GM23338 (cell line): Measurements from ENCODE around the gene OR51I2. TPM values are rescaled to one million over a fixed set of nuclear protein-coding genes. Genes with fewer than 3 reads are reported as not detected.

Source experiments
- ATAC-seq: fragments of 200-7000 bp; cut with Tn5 transposase; 3 replicates; pipeline ENCODE4 v1.9.1; 2020
- DNase-seq: peaks from one replicate; pipeline ENCODE4 v3.0.0-alpha.2; 2015; ENCODE audit warnings: low spot score
- H2AFZ ChIP-seq: fragments of 200-600 bp; sonication (generic); 2 replicates; pipeline ENCODE4 v1.8.0; 2016; ENCODE audit warnings: antibody characterized with exemption, mild to moderate bottlenecking, moderate library complexity
- H3F3A ChIP-seq: fragments of 200-600 bp; sonication (generic); replicated peaks from 2 replicates; pipeline ENCODE4 v1.8.0; 2017; ENCODE audit warnings: antibody characterized with exemption, mixed run types, low read depth
- H3K27ac ChIP-seq: fragments of 200-600 bp; sonication (generic); 2 replicates; pipeline ENCODE4 v1.6.1; 2016; ENCODE audit warnings: low read depth
- H3K27me3 ChIP-seq: fragments of 200-600 bp; sonication (generic); 2 replicates; pipeline ENCODE4 v1.8.0; 2016; ENCODE audit warnings: mild to moderate bottlenecking, mixed run types, moderate library complexity; ENCODE audit not compliant: insufficient read depth
- H3K36me3 ChIP-seq: fragments of 200-600 bp; sonication (generic); 2 replicates; pipeline ENCODE4 v1.8.0; 2016; ENCODE audit warnings: mild to moderate bottlenecking; ENCODE audit not compliant: insufficient read depth
- H3K4me1 ChIP-seq: fragments of 200-600 bp; sonication (generic); 2 replicates; pipeline ENCODE4 v1.8.0; 2016; ENCODE audit warnings: mild to moderate bottlenecking, moderate library complexity; ENCODE audit not compliant: insufficient read depth
- H3K4me2 ChIP-seq: fragments of 200-600 bp; sonication (generic); 2 replicates; pipeline ENCODE4 v1.7.1; 2017; ENCODE audit warnings: mixed run types
- H3K4me3 ChIP-seq: fragments of 200-600 bp; sonication (generic); 2 replicates; pipeline ENCODE4 v1.6.1; 2016; ENCODE audit warnings: mixed run types
- H3K79me2 ChIP-seq: fragments of 200-600 bp; sonication (generic); replicated peaks from 2 replicates; pipeline ENCODE4 v1.8.0; 2017; ENCODE audit warnings: mild to moderate bottlenecking; ENCODE audit not compliant: insufficient read depth
- H3K9me2 ChIP-seq: fragments of 200-600 bp; sonication (generic); 2 replicates; pipeline ENCODE4 v1.8.0; 2017; ENCODE audit not compliant: insufficient read depth
- H4K20me1 ChIP-seq: fragments of 200-600 bp; sonication (generic); replicated peaks from 2 replicates; pipeline ENCODE4 v1.8.0; 2017; ENCODE audit warnings: mild to moderate bottlenecking; ENCODE audit not compliant: insufficient read depth
- H3K27ac Mint-ChIP-seq: 2 replicates; pipeline ENCODE4 v1.8.0; 2020; ENCODE audit warnings: inconsistent platforms, mild to moderate bottlenecking, moderate library complexity, mixed read lengths
- H3K27me3 Mint-ChIP-seq: 3 replicates; pipeline ENCODE4 v1.8.0; 2022; ENCODE audit warnings: low read depth, mild to moderate bottlenecking, moderate library complexity, mixed read lengths, inconsistent platforms; ENCODE audit not compliant: insufficient read depth, poor library complexity
- H3K36me3 Mint-ChIP-seq: 3 replicates; pipeline ENCODE4 v1.8.0; 2021; ENCODE audit warnings: low read depth, mild to moderate bottlenecking, inconsistent platforms, moderate library complexity, mixed read lengths
- H3K4me1 Mint-ChIP-seq: 3 replicates; pipeline ENCODE4 v1.8.0; 2020; ENCODE audit warnings: mild to moderate bottlenecking, inconsistent platforms, mixed read lengths
- H3K4me3 Mint-ChIP-seq: 3 replicates; pipeline ENCODE4 v1.8.0; 2021; ENCODE audit warnings: moderate library complexity, mild to moderate bottlenecking, inconsistent platforms, mixed read lengths
- H3K9me3 Mint-ChIP-seq: 3 replicates; pipeline ENCODE4 v1.8.0; 2020; ENCODE audit warnings: moderate library complexity, mild to moderate bottlenecking, inconsistent platforms, mixed read lengths
- CREB1 ChIP-seq: fragments of 250-450 bp; sonication (Bioruptor Pico); IDR thresholded peaks from 2 replicates; pipeline ENCODE4 v1.5.0; 2020; ENCODE audit warnings: low read depth, mild to moderate bottlenecking, moderate library complexity
- CTCF ChIP-seq, 2 experiments: fragments of 200-600 bp in 1 of 2; sonication (generic) in 1 of 2; conservative IDR thresholded peaks; 2 replicates each; pipeline versions ENCODE4 v1.5.1 to v1.6.1; 2016 to 2017; ENCODE audit warnings: antibody characterized with exemption in 2 of 2, low read depth in 2 of 2, mild to moderate bottlenecking in 2 of 2, moderate library complexity in 1 of 2
- ETS1 ChIP-seq: IDR thresholded peaks from 2 replicates; pipeline ENCODE4 v1.6.1; 2016; ENCODE audit warnings: antibody characterized with exemption
- EZH2 ChIP-seq: fragments of 200-600 bp; sonication (generic); IDR thresholded peaks from one replicate; pipeline ENCODE4 v1.8.0; 2017; ENCODE audit warnings: antibody characterized with exemption, mild to moderate bottlenecking, low read depth; ENCODE audit not compliant: unreplicated experiment
- EZH2phosphoT487 ChIP-seq: fragments of 200-600 bp; sonication (generic); IDR thresholded peaks from one replicate; pipeline ENCODE4 v1.8.1; 2018; ENCODE audit warnings: antibody characterized with exemption; ENCODE audit not compliant: unreplicated experiment
- JUNB ChIP-seq: IDR thresholded peaks from one replicate; pipeline ENCODE4 v1.6.1; 2016; ENCODE audit warnings: antibody characterized with exemption; ENCODE audit not compliant: unreplicated experiment
- NANOG ChIP-seq: IDR thresholded peaks from 2 replicates; pipeline ENCODE4 v1.6.1; 2016; ENCODE audit warnings: antibody characterized with exemption, borderline replicate concordance
- POLR2AphosphoS5 ChIP-seq: IDR thresholded peaks from 2 replicates; pipeline ENCODE4 v1.6.1; 2016; ENCODE audit warnings: antibody characterized with exemption, low read depth
- REST ChIP-seq: IDR thresholded peaks from one replicate; pipeline ENCODE4 v1.6.1; 2018; ENCODE audit warnings: antibody characterized with exemption; ENCODE audit not compliant: unreplicated experiment
- STAT1 ChIP-seq: IDR thresholded peaks from one replicate; pipeline ENCODE4 v1.6.1; 2016; ENCODE audit warnings: antibody characterized with exemption; ENCODE audit not compliant: unreplicated experiment
- ZNF114 ChIP-seq: fragments of 250-450 bp; sonication (Bioruptor Pico); IDR thresholded peaks from 2 replicates; pipeline ENCODE4 v1.5.0; 2020; ENCODE audit warnings: mild to moderate bottlenecking, moderate library complexity
- ZNF462 ChIP-seq: fragments of 250-450 bp; sonication (Bioruptor Pico); IDR thresholded peaks from 2 replicates; pipeline ENCODE4 v1.5.0; 2020; ENCODE audit warnings: mild to moderate bottlenecking, moderate library complexity
- long read RNA-seq: library from polyadenylated mRNA; unstranded; transcript quantifications from one replicate; pipeline ENCODE4 v2.0.0, GENCODE V29; 2020; ENCODE audit not compliant: unreplicated experiment
- polyA plus RNA-seq: library from polyadenylated mRNA; unstranded; fragments of >200 nt; fragmentation: Nextera tagmentation; extraction: Ambion mirVana; gene quantifications from 2 replicates; pipeline ENCODE4 v1.2.1, GENCODE V29; 2016
- total RNA-seq: library from RNA; depleted of rRNA; stranded (reverse); fragments of >200 nt; shearing (Covaris generic); gene quantifications from 2 replicates; pipeline ENCODE4 v1.2.3, GENCODE V29; 2014; rRNA removed

OR51I2 gene
- total RNA-seq = not detected in 2 replicates
- polyA plus RNA-seq = not detected in 2 replicates
- long read RNA-seq = 0 reads

- H3K4me3 Mint-ChIP-seq = no peak within 1 kb of the TSS
Measured at GRCh38 chr11:5449023-5449422, at the start of gene OR51I2. TSS of gene OR51I2 (plus strand) at chr11:5449323. CDS start at chr11:5453489, 4,166 bp downstream.

More at GRCh38 chr11:5449023-5449422, at the start of gene OR51I2:
- no peak within 1 kb of the TSS for H2AFZ ChIP-seq
- TF ChIP-seq ZNF462 (CRISPR knock-in tag) (no peak), EZH2 (no peak), NANOG (no peak), ETS1 (no peak), POLR2AphosphoS5 (no peak), CREB1 (CRISPR knock-in tag) (no peak), EZH2phosphoT487 (no peak), JUNB (no peak), ZNF114 (no peak), STAT1 (no peak), REST (no peak), CTCF (conservative IDR thresholded peaks at IDR 0.05; ENCODE audit: low read depth in 2 of 2) (no peak)
- H3K9me2 ChIP-seq = peaks cover 3% of the 10 kb centered on the region; the same call in 1 of the 2 replicates
- Mint-ChIP-seq H3K9me3 (no peaks in the 10 kb centered on the region), H3K36me3 (no peaks in the 10 kb centered on the region), H3K4me1 (peaks cover 18% of the 10 kb centered on the region; the same call in 2 of the 3 replicates), H3K27me3 (no peaks in the 10 kb centered on the region), H3K27ac (no peak within 1 kb of the TSS)
- no peaks in the 10 kb centered on the region for H3K36me3 ChIP-seq
- DNase-seq = no peak
- H3K79me2 ChIP-seq = no peaks in the 10 kb centered on the region
- no peaks in the 10 kb centered on the region for H3F3A ChIP-seq
- H3K4me1 ChIP-seq = peaks cover 6% of the 10 kb centered on the region
- H3K4me2 ChIP-seq = no peak within 1 kb of the TSS
- H3K27me3 ChIP-seq = no peaks in the 10 kb centered on the region
- no peaks in the 10 kb centered on the region for H4K20me1 ChIP-seq
- ATAC-seq = no peak
- no peak within 1 kb of the TSS for H3K27ac ChIP-seq
- no peak within 1 kb of the TSS for H3K4me3 ChIP-seq
